SU-DHL-6 (cell line): ENCODE measurements around the gene PRSS50.

ENCODE experiments used
- H2AFZ ChIP-seq: fragments of 200-600 bp; sonication (generic); 2 replicates; pipeline ENCODE4 v1.6.1; 2014; ENCODE audit warnings: low read depth, mild to moderate bottlenecking, moderate library complexity, mixed read lengths, antibody characterized with exemption, low read length; ENCODE audit not compliant: severe bottlenecking
- H3F3A ChIP-seq: fragments of 200-600 bp; shearing (Covaris generic); 2 replicates; pipeline ENCODE4 v1.6.0; 2016; ENCODE audit warnings: antibody characterized with exemption, mild to moderate bottlenecking; ENCODE audit not compliant: insufficient read depth
- H3K27ac ChIP-seq: fragments of 200-600 bp; sonication (generic); 2 replicates; pipeline ENCODE4 v1.5.1; 2016; ENCODE audit warnings: low read depth, mild to moderate bottlenecking, low read length, moderate library complexity, mixed read lengths
- H3K27me3 ChIP-seq: fragments of 200-600 bp; sonication (generic), shearing (Covaris generic); 2 replicates; pipeline ENCODE4 v1.6.0; 2014; ENCODE audit warnings: mild to moderate bottlenecking, low read length
- H3K36me3 ChIP-seq: fragments of 200-600 bp; sonication (generic); 2 replicates; pipeline ENCODE4 v1.6.1; 2014; ENCODE audit warnings: mild to moderate bottlenecking, low read length, mixed read lengths
- H3K4me2 ChIP-seq: fragments of 300-600, 200-600 bp; shearing (Covaris generic), sonication (generic); 2 replicates; pipeline ENCODE4 v1.6.0; 2014; ENCODE audit warnings: low read length, low read depth, mild to moderate bottlenecking; ENCODE audit not compliant: poor library complexity, severe bottlenecking
- H3K4me3 ChIP-seq: fragments of 200-600 bp; sonication (generic); 2 replicates; pipeline ENCODE4 v1.5.1; 2014; ENCODE audit warnings: antibody characterized with exemption, low read length, mild to moderate bottlenecking, mixed read lengths; ENCODE audit not compliant: insufficient read depth, poor library complexity, severe bottlenecking
- H3K79me2 ChIP-seq: fragments of 200-600 bp; sonication (generic); 2 replicates; pipeline ENCODE4 v1.6.1; 2014; ENCODE audit warnings: mild to moderate bottlenecking, low read length, moderate library complexity; ENCODE audit not compliant: insufficient read depth
- H3K9ac ChIP-seq: fragments of 200-600 bp; sonication (generic); 2 replicates; pipeline ENCODE4 v1.7.0; 2014; ENCODE audit warnings: mild to moderate bottlenecking, low read length
- H3K9me2 ChIP-seq: fragments of 200-600 bp; sonication (generic); replicated peaks from 2 replicates; pipeline ENCODE4 v1.6.1; 2014; ENCODE audit warnings: low read length; ENCODE audit not compliant: insufficient read depth
- H3K9me3 ChIP-seq: fragments of 200-600 bp; sonication (generic); 2 replicates; pipeline ENCODE4 v1.6.1; 2014; ENCODE audit warnings: low read length, mixed read lengths; ENCODE audit not compliant: insufficient read depth
- H4K20me1 ChIP-seq: fragments of 200-600 bp; sonication (generic); 2 replicates; pipeline ENCODE4 v1.6.1; 2014; ENCODE audit warnings: low read depth, mild to moderate bottlenecking, antibody characterized with exemption, low read length, moderate library complexity, mixed read lengths
- EZH2phosphoT487 ChIP-seq: fragments of 200-600 bp; sonication (generic), shearing (Covaris generic); conservative IDR thresholded peaks from 2 replicates; pipeline ENCODE4 v1.6.1; 2018; ENCODE audit warnings: mild to moderate bottlenecking, antibody characterized with exemption, low read length, moderate library complexity, mixed read lengths
- TF ChIP-seq, protein P1 (sequence below): fragments of 200-600 bp; sonication (generic); IDR thresholded peaks from one replicate; pipeline ENCODE4 v1.5.1; 2017; ENCODE audit warnings: antibody characterized with exemption, mild to moderate bottlenecking, low read length, moderate library complexity; ENCODE audit not compliant: insufficient read depth, poor library complexity, severe bottlenecking

The PRSS50 gene

DNA sequence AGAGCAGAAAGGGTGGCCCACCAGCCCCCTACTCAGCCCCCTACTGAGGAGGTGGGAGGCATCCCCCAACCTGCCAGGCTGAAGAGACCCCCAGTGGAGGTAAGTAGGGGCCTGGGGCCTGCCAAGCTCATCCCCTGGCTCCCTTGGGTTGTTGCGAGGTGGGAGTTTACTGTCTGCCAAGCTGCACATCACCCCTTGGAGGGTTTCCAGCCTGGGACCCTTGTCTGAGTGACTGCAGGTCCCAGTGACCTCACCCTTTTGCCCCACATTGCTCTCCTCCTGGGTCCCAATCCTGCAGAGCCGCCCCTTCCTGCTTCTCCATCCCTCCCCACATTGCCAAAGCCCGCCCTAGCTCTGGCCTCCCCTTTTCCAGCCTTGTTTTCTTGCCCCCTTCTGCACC lies 23.1 kb downstream of the PRSS50 start:
- Histone ChIP-seq H3K9me3 (no peaks in the 10 kb centered on the region), H3K4me3 (no peak overlapping the region), H3K79me2 (no peaks in the 10 kb centered on the region), H2AFZ (no peak overlapping the region), H4K20me1 (no peaks in the 10 kb centered on the region), H3K36me3 (no peaks in the 10 kb centered on the region), H3K4me2 (no peak overlapping the region), H3K27ac (no peak overlapping the region), H3K27me3 (no peaks in the 10 kb centered on the region), H3K9me2 (no peaks in the 10 kb centered on the region), H3K9ac (no peak overlapping the region), H3F3A (no peaks in the 10 kb centered on the region)
- no peak for TF ChIP-seq EZH2phosphoT487
- TF ChIP-seq, protein P1, sequence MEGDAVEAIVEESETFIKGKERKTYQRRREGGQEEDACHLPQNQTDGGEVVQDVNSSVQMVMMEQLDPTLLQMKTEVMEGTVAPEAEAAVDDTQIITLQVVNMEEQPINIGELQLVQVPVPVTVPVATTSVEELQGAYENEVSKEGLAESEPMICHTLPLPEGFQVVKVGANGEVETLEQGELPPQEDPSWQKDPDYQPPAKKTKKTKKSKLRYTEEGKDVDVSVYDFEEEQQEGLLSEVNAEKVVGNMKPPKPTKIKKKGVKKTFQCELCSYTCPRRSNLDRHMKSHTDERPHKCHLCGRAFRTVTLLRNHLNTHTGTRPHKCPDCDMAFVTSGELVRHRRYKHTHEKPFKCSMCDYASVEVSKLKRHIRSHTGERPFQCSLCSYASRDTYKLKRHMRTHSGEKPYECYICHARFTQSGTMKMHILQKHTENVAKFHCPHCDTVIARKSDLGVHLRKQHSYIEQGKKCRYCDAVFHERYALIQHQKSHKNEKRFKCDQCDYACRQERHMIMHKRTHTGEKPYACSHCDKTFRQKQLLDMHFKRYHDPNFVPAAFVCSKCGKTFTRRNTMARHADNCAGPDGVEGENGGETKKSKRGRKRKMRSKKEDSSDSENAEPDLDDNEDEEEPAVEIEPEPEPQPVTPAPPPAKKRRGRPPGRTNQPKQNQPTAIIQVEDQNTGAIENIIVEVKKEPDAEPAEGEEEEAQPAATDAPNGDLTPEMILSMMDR = no peak

GRCh38 chr3:46693892-46694226 lies 23.8 kb downstream of the PRSS50 start:
- Histone ChIP-seq H3K27me3 (no peaks in the 10 kb centered on the region), H3K4me3 (no peak overlapping the region), H3K9ac (no peak overlapping the region), H4K20me1 (no peaks in the 10 kb centered on the region), H3K27ac (no peak overlapping the region), H2AFZ (no peak overlapping the region), H3K9me3 (no peaks in the 10 kb centered on the region), H3F3A (no peaks in the 10 kb centered on the region), H3K9me2 (no peaks in the 10 kb centered on the region), H3K36me3 (no peaks in the 10 kb centered on the region), H3K4me2 (peak overlapping the region; percentile 51), H3K79me2 (no peaks in the 10 kb centered on the region)
- TF ChIP-seq, protein P1 = no peak
- TF ChIP-seq EZH2phosphoT487 = no peak

DNA sequence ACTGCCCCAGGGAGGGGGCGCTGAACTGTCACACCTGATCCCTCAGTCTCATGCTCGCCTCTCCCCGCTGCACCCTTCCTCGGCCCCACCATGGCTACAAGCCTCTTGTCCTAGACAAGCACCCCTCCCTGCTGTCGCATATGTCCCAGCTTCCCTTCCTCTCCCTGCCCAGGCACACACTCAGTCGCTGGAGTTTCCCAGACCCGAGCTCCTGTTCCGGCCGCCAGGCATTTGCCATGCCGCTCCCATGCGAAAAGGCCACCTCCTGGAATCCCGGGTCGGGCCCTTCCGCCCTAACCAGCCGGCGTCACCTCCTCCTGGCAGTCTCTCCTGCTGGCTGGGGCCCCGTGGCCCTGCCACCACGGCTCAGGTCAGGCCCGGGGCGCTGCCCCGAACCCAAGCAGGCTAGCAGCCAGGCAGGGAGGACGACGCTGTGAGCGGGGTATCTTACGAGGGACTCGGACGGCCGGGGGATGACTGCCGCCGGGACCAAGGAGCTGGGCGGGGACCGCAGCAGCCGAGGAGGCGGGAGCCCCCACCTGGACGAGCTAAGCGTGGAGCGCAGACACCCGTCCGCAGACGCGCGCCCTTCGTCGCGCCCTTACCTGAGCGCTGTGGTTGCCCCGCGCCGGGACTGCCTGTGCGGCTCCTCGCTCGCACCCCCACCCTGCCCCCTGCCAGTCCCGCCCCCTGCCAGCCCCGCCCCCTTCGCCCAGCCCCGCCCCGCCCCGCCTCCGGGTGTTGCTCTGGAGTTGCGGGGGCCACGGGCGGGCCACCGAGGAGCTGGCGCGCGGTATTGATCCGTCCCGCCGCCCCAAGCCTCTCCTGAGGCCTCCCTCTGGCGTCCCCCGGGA lies 24.4 kb downstream of the PRSS50 start, which contains the start of gene ALS2CL:
ALS2CL (minus strand) TSS at position 642 of the 854 bp plus-strand sequence. CDS start 4,239 bp downstream, outside the sequence.
- no peaks in the 10 kb centered on the region for H4K20me1 ChIP-seq
- H3F3A ChIP-seq = no peaks in the 10 kb centered on the region
- H3K27ac ChIP-seq = no peak within 1 kb of the TSS
- peak within 1 kb of the TSS; percentile 79 for H2AFZ ChIP-seq
- H3K9me2 ChIP-seq = no peaks in the 10 kb centered on the region
- H3K27me3 ChIP-seq = no peaks in the 10 kb centered on the region
- peak within 1 kb of the TSS; percentile 36; the same call in 1 of the 2 replicates for H3K9ac ChIP-seq
- no peak for TF ChIP-seq EZH2phosphoT487
- TF ChIP-seq, protein P1 = no peak
- H3K36me3 ChIP-seq = no peaks in the 10 kb centered on the region
- H3K4me3 ChIP-seq = peak within 1 kb of the TSS; percentile 30
- H3K4me2 ChIP-seq = peak within 1 kb of the TSS; percentile 51
- no peaks in the 10 kb centered on the region for H3K9me3 ChIP-seq
- H3K79me2 ChIP-seq = no peaks in the 10 kb centered on the region
